HCT116 (cell line): ENCODE results near the gene PCIF1.
"Not testable (repeated sequence)": the region's sequence is repeated elsewhere in the genome, so short reads cannot be mapped to it uniquely, and the experiment has no call there.

ENCODE experiments used
- EGR1 ChIP-seq: IDR thresholded peaks from 2 replicates; pipeline ENCODE4 v1.6.1; 2012; ENCODE audit warnings: low read depth
- EZH2 ChIP-seq: fragments of 200-600 bp; sonication (generic); IDR thresholded peaks from 2 replicates; pipeline ENCODE4 v1.6.1; 2017; ENCODE audit warnings: antibody characterized with exemption, mixed run types
- JUND ChIP-seq: IDR thresholded peaks from 2 replicates; pipeline ENCODE4 v1.6.1; 2012
- POLR2A ChIP-seq: IDR thresholded peaks from 2 replicates; pipeline ENCODE4 v1.7.0; 2011; ENCODE audit warnings: borderline replicate concordance; ENCODE audit not compliant: insufficient read depth, insufficient read length; ENCODE audit errors: extremely low read depth
- POLR2AphosphoS5 ChIP-seq: IDR thresholded peaks from 2 replicates; pipeline ENCODE4 v1.6.1; 2011; ENCODE audit warnings: mild to moderate bottlenecking, low read depth, low read length, moderate library complexity
- SP1 ChIP-seq: IDR thresholded peaks from 2 replicates; pipeline ENCODE4 v1.6.1; 2012; ENCODE audit warnings: low read depth
- TCF7L2 ChIP-seq: IDR thresholded peaks from 2 replicates; pipeline ENCODE4 v1.7.0; 2011; ENCODE audit warnings: borderline replicate concordance, inconsistent platforms; ENCODE audit not compliant: insufficient read depth, insufficient read length; ENCODE audit errors: extremely low read depth
- ZNF274 ChIP-seq: fragments of 200-500 bp; sonication (Bioruptor generic); IDR thresholded peaks from 2 replicates; pipeline ENCODE4 v1.6.1; 2014; ENCODE audit warnings: mild to moderate bottlenecking, low read depth, low read length, inconsistent platforms
- TF ChIP-seq, protein P1 (sequence below): IDR thresholded peaks from 2 replicates; pipeline ENCODE4 v1.6.1; 2012
- TF ChIP-seq, protein P2 (sequence below), 3 experiments: fragments of 200-600 bp in 1 of 3; sonication (generic) in 1 of 3; IDR thresholded peaks in 2 of 3; conservative IDR thresholded peaks in 1 of 3; 2 replicates each; pipeline ENCODE4 v1.5.1; 2012 to 2017; ENCODE audit warnings: low read depth in 2 of 3, low read length in 2 of 3, antibody characterized with exemption in 1 of 3, borderline replicate concordance in 1 of 3, control low read depth in 1 of 3, mild to moderate bottlenecking in 1 of 3, mixed read lengths in 1 of 3, mixed run types in 1 of 3, moderate library complexity in 1 of 3; ENCODE audit not compliant: insufficient read depth in 1 of 3

DNA sequence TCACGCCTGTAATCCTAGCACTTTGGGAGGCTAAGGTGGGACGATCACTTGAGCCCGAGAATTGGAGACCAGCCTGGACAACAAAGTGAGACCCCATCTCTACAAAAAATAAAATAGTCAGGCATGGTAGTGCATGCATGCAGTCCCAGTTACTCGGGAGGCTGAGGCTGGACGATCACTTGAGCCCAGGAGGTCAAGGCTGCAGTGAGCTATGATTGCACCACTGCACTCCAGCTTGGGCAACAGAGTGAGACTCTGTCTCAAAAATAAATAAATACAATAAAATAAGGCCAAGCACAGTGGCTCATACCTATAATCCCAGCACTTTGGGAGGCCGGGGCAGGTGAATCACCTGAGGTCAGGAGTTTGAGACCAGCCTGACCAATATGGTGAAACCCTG is 33.2 kb upstream of the PCIF1 start:
- TF ChIP-seq ZNF274, POLR2AphosphoS5, EZH2, POLR2A, EGR1, SP1, JUND, TCF7L2: not testable (repeated sequence)
- TF ChIP-seq, protein P1, sequence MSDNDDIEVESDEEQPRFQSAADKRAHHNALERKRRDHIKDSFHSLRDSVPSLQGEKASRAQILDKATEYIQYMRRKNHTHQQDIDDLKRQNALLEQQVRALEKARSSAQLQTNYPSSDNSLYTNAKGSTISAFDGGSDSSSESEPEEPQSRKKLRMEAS: not testable (repeated sequence)
- TF ChIP-seq, protein P2, sequence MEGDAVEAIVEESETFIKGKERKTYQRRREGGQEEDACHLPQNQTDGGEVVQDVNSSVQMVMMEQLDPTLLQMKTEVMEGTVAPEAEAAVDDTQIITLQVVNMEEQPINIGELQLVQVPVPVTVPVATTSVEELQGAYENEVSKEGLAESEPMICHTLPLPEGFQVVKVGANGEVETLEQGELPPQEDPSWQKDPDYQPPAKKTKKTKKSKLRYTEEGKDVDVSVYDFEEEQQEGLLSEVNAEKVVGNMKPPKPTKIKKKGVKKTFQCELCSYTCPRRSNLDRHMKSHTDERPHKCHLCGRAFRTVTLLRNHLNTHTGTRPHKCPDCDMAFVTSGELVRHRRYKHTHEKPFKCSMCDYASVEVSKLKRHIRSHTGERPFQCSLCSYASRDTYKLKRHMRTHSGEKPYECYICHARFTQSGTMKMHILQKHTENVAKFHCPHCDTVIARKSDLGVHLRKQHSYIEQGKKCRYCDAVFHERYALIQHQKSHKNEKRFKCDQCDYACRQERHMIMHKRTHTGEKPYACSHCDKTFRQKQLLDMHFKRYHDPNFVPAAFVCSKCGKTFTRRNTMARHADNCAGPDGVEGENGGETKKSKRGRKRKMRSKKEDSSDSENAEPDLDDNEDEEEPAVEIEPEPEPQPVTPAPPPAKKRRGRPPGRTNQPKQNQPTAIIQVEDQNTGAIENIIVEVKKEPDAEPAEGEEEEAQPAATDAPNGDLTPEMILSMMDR (IDR thresholded peaks at IDR 0.05 in 2 of 3, conservative IDR thresholded peaks at IDR 0.05 in 1 of 3; ENCODE audit: borderline replicate concordance in 1 of 3, insufficient read depth in 1 of 3, low read depth in 2 of 3, low read length in 2 of 3): not testable (repeated sequence)
